ENCODE measurements around the gene BCAS3. TPM values are rescaled to one million over a fixed set of nuclear protein-coding genes. Genes with fewer than 3 reads are reported as not detected.

Gene BCAS3
- total RNA-seq, 2 donors from 2014 or later = 12.0 to 15.6 TPM

- no peaks in the 10 kb centered on the region for H3K9me3 ChIP-seq
- TF ChIP-seq CTCF (IDR thresholded peaks at IDR 0.05) = no peak
- no peak overlapping the region for H3K4me3 ChIP-seq
- no peak for DNase-seq (ENCODE audit: low spot score)
- H3K4me1 ChIP-seq = no peaks in the 10 kb centered on the region
- H3K27me3 ChIP-seq = no peaks in the 10 kb centered on the region
- H3K27ac ChIP-seq = no peak overlapping the region
- H3K36me3 ChIP-seq = no peaks in the 10 kb centered on the region
These were observed 524.9 kb downstream of the BCAS3 start for GRCh38 chr17:61202564-61202963.

GRCh38 chr17:61203671-61204131 lies 526.0 kb downstream of the BCAS3 start:
- H3K27ac ChIP-seq = peak overlapping the region in 1 of 2 donors; percentile 39
- DNase-seq (ENCODE audit: low spot score) = no peak
- H3K36me3 ChIP-seq = no peaks in the 10 kb centered on the region

GRCh38 chr17:61204456-61204855 lies 526.8 kb downstream of the BCAS3 start:
- Histone ChIP-seq H3K36me3 (no peaks in the 10 kb centered on the region), H3K27me3 (no peaks in the 10 kb centered on the region), H3K4me3 (no peak overlapping the region), H3K9me3 (no peaks in the 10 kb centered on the region), H3K4me1 (peaks cover 0 to 11% of the 10 kb centered on the region in 2 donors), H3K27ac (no peak overlapping the region)
- TF ChIP-seq CTCF (IDR thresholded peaks at IDR 0.05) = no peak
- no peak for DNase-seq (ENCODE audit: low spot score)

More at GRCh38 chr17:61203671-61204131, 526.0 kb downstream of the BCAS3 start:
- no peak for TF ChIP-seq CTCF (IDR thresholded peaks at IDR 0.05)
- no peak overlapping the region for H3K4me3 ChIP-seq
- no peaks in the 10 kb centered on the region for H3K9me3 ChIP-seq
- H3K27me3 ChIP-seq = no peaks in the 10 kb centered on the region
- peaks cover 0 to 3% of the 10 kb centered on the region in 2 donors for H3K4me1 ChIP-seq

GRCh38 chr17:61205401-61205800 lies 527.8 kb downstream of the BCAS3 start:
- Histone ChIP-seq H3K27ac (no peak overlapping the region), H3K4me3 (no peak overlapping the region), H3K9me3 (no peaks in the 10 kb centered on the region), H3K27me3 (no peaks in the 10 kb centered on the region), H3K36me3 (no peaks in the 10 kb centered on the region), H3K4me1 (peaks cover 0 to 20% of the 10 kb centered on the region in 2 donors)
- TF ChIP-seq CTCF (IDR thresholded peaks at IDR 0.05) = no peak
- DNase-seq (ENCODE audit: low spot score) = no peak

GRCh38 chr17:61205931-61206330 lies 528.3 kb downstream of the BCAS3 start:
- H3K9me3 ChIP-seq = no peaks in the 10 kb centered on the region
- peaks cover 0 to 21% of the 10 kb centered on the region in 2 donors for H3K4me1 ChIP-seq
- no peaks in the 10 kb centered on the region for H3K27me3 ChIP-seq
- no peak for DNase-seq (ENCODE audit: low spot score)
- H3K36me3 ChIP-seq = no peaks in the 10 kb centered on the region
- no peak overlapping the region for H3K4me3 ChIP-seq
- H3K27ac ChIP-seq = no peak overlapping the region
- TF ChIP-seq CTCF (IDR thresholded peaks at IDR 0.05) = no peak

- Histone ChIP-seq H3K36me3 (no peaks in the 10 kb centered on the region), H3K27me3 (no peaks in the 10 kb centered on the region), H3K9me3 (no peaks in the 10 kb centered on the region), H3K27ac (no peak overlapping the region), H3K4me1 (peaks cover 0 to 21% of the 10 kb centered on the region in 2 donors), H3K4me3 (no peak overlapping the region)
- TF ChIP-seq CTCF (IDR thresholded peaks at IDR 0.05) = no peak
- DNase-seq (ENCODE audit: low spot score) = no peak
These were observed 529.3 kb downstream of the BCAS3 start for GRCh38 chr17:61206922-61207321.
